ENCODE results near the gene GALNT5. TPM values are rescaled to one million over a fixed set of nuclear protein-coding genes. Genes with fewer than 3 reads are reported as not detected.

The GALNT5 gene
- polyA plus RNA-seq, 1 donor: 1.7 TPM

Other genes starting within 250 kb of the GALNT5 start
- not detected for gene ERMN, start 68.1 kb downstream of the GALNT5 start, polyA plus RNA-seq (ENCODE audit: insufficient read length)
- gene CYTIP, start 186.4 kb downstream of the GALNT5 start, polyA plus RNA-seq (ENCODE audit: insufficient read length): 0.94 TPM

Data from hindlimb muscle (tissue), 1 donor.